Liver (tissue), 9 donors: ENCODE results near the gene PHC2. TPM values are rescaled to one million over a fixed set of nuclear protein-coding genes. Genes with fewer than 3 reads are reported as not detected.

Experiments
- DNase-seq: peaks from one replicate; pipeline ENCODE4 v3.0.0-alpha.2; 2017; ENCODE audit warnings: low spot score
- H3K27ac ChIP-seq, 2 donors: one replicate each; pipeline ENCODE4 v1.7.0; 2013; ENCODE audit warnings: inconsistent platforms in 2 of 2, low read length in 2 of 2, control low read depth in 1 of 2, low read depth in 1 of 2, mild to moderate bottlenecking in 1 of 2
- H3K27me3 ChIP-seq, 4 donors: one replicate each; pipeline versions ENCODE4 v1.6.1 to v1.7.0; 2013; ENCODE audit warnings: low read length in 3 of 4, inconsistent platforms in 1 of 4, mild to moderate bottlenecking in 1 of 4, moderate library complexity in 1 of 4; ENCODE audit not compliant: control insufficient read depth in 4 of 4, insufficient read depth in 4 of 4
- H3K36me3 ChIP-seq, 4 donors: one replicate each; pipeline versions ENCODE4 v1.6.1 to v1.7.0; 2013; ENCODE audit warnings: low read length in 3 of 4, mild to moderate bottlenecking in 3 of 4, low read depth in 1 of 4, moderate library complexity in 1 of 4; ENCODE audit not compliant: control insufficient read depth in 4 of 4, insufficient read depth in 3 of 4
- H3K4me1 ChIP-seq, 4 donors: one replicate each; pipeline versions ENCODE4 v1.6.1 to v1.7.0; 2013; ENCODE audit warnings: low read length in 3 of 4, mild to moderate bottlenecking in 3 of 4, moderate library complexity in 1 of 4; ENCODE audit not compliant: control insufficient read depth in 4 of 4, insufficient read depth in 4 of 4
- H3K4me3 ChIP-seq, 3 donors: one replicate each; pipeline versions ENCODE4 v1.6.1 to v1.7.0; 2013; ENCODE audit warnings: low read length in 3 of 3, control low read depth in 1 of 3, low read depth in 1 of 3, mild to moderate bottlenecking in 1 of 3
- H3K9ac ChIP-seq, 2 donors: one replicate each; pipeline ENCODE4 v1.7.0; 2013; ENCODE audit warnings: low read length in 2 of 2, mild to moderate bottlenecking in 2 of 2, moderate library complexity in 2 of 2, control low read depth in 1 of 2, low read depth in 1 of 2
- H3K9me3 ChIP-seq, 4 donors: one replicate each; pipeline versions ENCODE4 v1.6.1 to v1.7.0; 2013; ENCODE audit warnings: low read length in 3 of 4; ENCODE audit not compliant: control insufficient read depth in 4 of 4
- ATF3 ChIP-seq: IDR thresholded peaks from 2 replicates; pipeline ENCODE4 v1.6.1; 2016; ENCODE audit warnings: antibody characterized with exemption
- CTCF ChIP-seq: fragments of 150-350 bp; IDR thresholded peaks from 2 replicates; pipeline ENCODE4 v1.5.1; 2017; ENCODE audit warnings: improper control_type of control experiment, low read depth, low read length; ENCODE audit not compliant: missing input control
- EGR1 ChIP-seq, 2 donors: IDR thresholded peaks; 2 replicates each; pipeline ENCODE4 v1.6.1; 2016 to 2018; ENCODE audit warnings: antibody characterized with exemption in 2 of 2, low read depth in 2 of 2
- FOXA1 ChIP-seq: IDR thresholded peaks from 2 replicates; pipeline ENCODE4 v1.6.1; 2016; ENCODE audit warnings: antibody characterized with exemption
- FOXA2 ChIP-seq: IDR thresholded peaks from 2 replicates; pipeline ENCODE4 v1.6.1; 2016; ENCODE audit warnings: antibody characterized with exemption
- GABPA ChIP-seq, 2 donors: IDR thresholded peaks in 1 of 2; conservative IDR thresholded peaks in 1 of 2; 2 replicates each; pipeline ENCODE4 v1.6.1; 2016; ENCODE audit warnings: antibody characterized with exemption in 2 of 2, mild to moderate bottlenecking in 1 of 2, moderate library complexity in 1 of 2
- HNF4A ChIP-seq, 2 donors: conservative IDR thresholded peaks; 2 replicates each; pipeline ENCODE4 v1.6.1; 2016; ENCODE audit warnings: antibody characterized with exemption in 2 of 2, mild to moderate bottlenecking in 2 of 2
- HNF4G ChIP-seq: IDR thresholded peaks from 2 replicates; pipeline ENCODE4 v1.6.1; 2016; ENCODE audit warnings: antibody characterized with exemption
- JUND ChIP-seq, 2 donors: IDR thresholded peaks; 2 replicates each; pipeline ENCODE4 v1.6.1; 2016; ENCODE audit warnings: antibody characterized with exemption in 2 of 2
- MAX ChIP-seq: IDR thresholded peaks from 2 replicates; pipeline ENCODE4 v1.6.1; 2016; ENCODE audit warnings: antibody characterized with exemption
- NR2F2 ChIP-seq: IDR thresholded peaks from 2 replicates; pipeline ENCODE4 v1.6.1; 2016; ENCODE audit warnings: antibody characterized with exemption
- RAD21 ChIP-seq, 2 donors: IDR thresholded peaks; 2 replicates each; pipeline ENCODE4 v1.6.1; 2016; ENCODE audit warnings: antibody characterized with exemption in 2 of 2, mild to moderate bottlenecking in 2 of 2
- REST ChIP-seq: IDR thresholded peaks from 2 replicates; pipeline ENCODE4 v1.6.1; 2016; ENCODE audit warnings: antibody characterized with exemption, mild to moderate bottlenecking
- RXRA ChIP-seq, 2 donors: IDR thresholded peaks; 2 replicates each; pipeline ENCODE4 v1.6.1; 2017 to 2018; ENCODE audit warnings: antibody characterized with exemption in 2 of 2, mild to moderate bottlenecking in 1 of 2
- SP1 ChIP-seq: IDR thresholded peaks from 2 replicates; pipeline ENCODE4 v1.6.1; 2018; ENCODE audit warnings: antibody characterized with exemption, mild to moderate bottlenecking
- TAF1 ChIP-seq: conservative IDR thresholded peaks from 2 replicates; pipeline ENCODE4 v1.6.1; 2016; ENCODE audit warnings: antibody characterized with exemption, mild to moderate bottlenecking
- YY1 ChIP-seq: IDR thresholded peaks from 2 replicates; pipeline ENCODE4 v1.6.1; 2016; ENCODE audit warnings: antibody characterized with exemption, mild to moderate bottlenecking
- ZBTB33 ChIP-seq: IDR thresholded peaks from 2 replicates; pipeline ENCODE4 v1.6.1; 2016; ENCODE audit warnings: antibody characterized with exemption
- WGBS: extraction: QIAGEN DNeasy Blood & Tissue Kit; methylation state at CpG from one replicate; pipeline ENCODE4 v1.1.7; 2013; 5-methylcytosine and 5-hydroxymethylcytosine counted together
- polyA plus RNA-seq, 2 donors: library from polyadenylated mRNA; stranded (reverse) in 1 of 2; unstranded in 1 of 2; fragments of 200-250 nt in 1 of 2; fragments of >200 nt in 1 of 2; fragmentation: Nextera tagmentation in 1 of 2; extraction: Ambion mirVana in 1 of 2; gene quantifications; one replicate each; pipeline versions ENCODE4 v1.2.1 to v1.2.3, GENCODE V29; 2013 to 2015
- total RNA-seq, 2 donors: library from RNA; depleted of rRNA; stranded (reverse); fragments of >200 nt; gene quantifications; one replicate each; pipeline ENCODE4 v1.2.3, GENCODE V29; 2014
- donor health status: healthy.
- donor health status: healthy.
- donor health status: healthy.
- donor health status: healthy.
- donor health status: healthy.

Gene PHC2
- total and polyA plus RNA-seq, 4 donors = 19.1 to 67.8 (median 44.7) TPM

GRCh38 chr1:33334081-33334552, 96.8 kb downstream of the PHC2 start (continued):
- TF ChIP-seq CTCF = no peak
- no peak for TF ChIP-seq HNF4G
- TF ChIP-seq GABPA (IDR thresholded peaks at IDR 0.05 in 1 of 2, conservative IDR thresholded peaks at IDR 0.05 in 1 of 2) = no peak

- WGBS = 83% methylated on average over 5 of the region's 5 CpGs
- TF ChIP-seq JUND (IDR thresholded peaks at IDR 0.05) (no peak), HNF4A (conservative IDR thresholded peaks at IDR 0.05) (no peak), MAX (no peak), SP1 (no peak), ZBTB33 (no peak), GABPA (IDR thresholded peaks at IDR 0.05 in 1 of 2, conservative IDR thresholded peaks at IDR 0.05 in 1 of 2) (no peak), YY1 (no peak), FOXA2 (no peak), EGR1 (IDR thresholded peaks at IDR 0.05; ENCODE audit: low read depth in 2 of 2) (no peak), RAD21 (IDR thresholded peaks at IDR 0.05) (no peak), FOXA1 (no peak), RXRA (IDR thresholded peaks at IDR 0.05) (no peak), TAF1 (no peak), CTCF (no peak), ATF3 (no peak), NR2F2 (no peak), HNF4G (no peak), REST (no peak)
- H3K27me3 ChIP-seq = no peaks in the 10 kb centered on the region
- H3K4me1 ChIP-seq = peaks cover 18 to 58% (median 35%) of the 10 kb centered on the region in 4 donors
- no peaks in the 10 kb centered on the region for H3K9me3 ChIP-seq
- no peak overlapping the region for H3K9ac ChIP-seq
- H3K4me3 ChIP-seq = no peak overlapping the region
- no peak for DNase-seq
- H3K27ac ChIP-seq = peak overlapping the region in 1 of 2 donors; percentile 89
- peaks cover 23 to 53% (median 50%) of the 10 kb centered on the region in 4 donors for H3K36me3 ChIP-seq
Measured at GRCh38 chr1:33332881-33333280, 98.0 kb downstream of the PHC2 start.
